OCI-LY1 (cell line): ENCODE data around the gene HOXD9.

Experiments
- H2AFZ ChIP-seq: fragments of 200-600 bp; sonication (generic), shearing (Covaris generic); 2 replicates; pipeline ENCODE4 v1.6.0; 2014; ENCODE audit warnings: antibody characterized with exemption, mild to moderate bottlenecking, low read length
- H3F3A ChIP-seq: fragments of 200-600 bp; sonication (generic), shearing (Covaris generic); 2 replicates; pipeline ENCODE4 v1.6.0; 2014; ENCODE audit warnings: mild to moderate bottlenecking, antibody characterized with exemption, low read length, moderate library complexity; ENCODE audit not compliant: insufficient read depth
- H3K27ac ChIP-seq: fragments of 200-600 bp; sonication (generic); 2 replicates; pipeline ENCODE4 v1.5.1; 2014; ENCODE audit warnings: low read length, mixed run types, mild to moderate bottlenecking, low read depth; ENCODE audit not compliant: poor library complexity, severe bottlenecking
- H3K27me3 ChIP-seq: fragments of 200-600 bp; sonication (generic); 2 replicates; pipeline ENCODE4 v1.6.0; 2014; ENCODE audit warnings: antibody characterized with exemption, mild to moderate bottlenecking, low read length, moderate library complexity; ENCODE audit not compliant: insufficient read depth
- H3K36me3 ChIP-seq: fragments of 200-600 bp; sonication (generic); 2 replicates; pipeline ENCODE4 v1.6.1; 2014; ENCODE audit warnings: mild to moderate bottlenecking, antibody characterized with exemption, low read length, moderate library complexity, mixed read lengths; ENCODE audit not compliant: insufficient read depth
- H3K4me1 ChIP-seq: fragments of 200-600 bp; sonication (generic); 2 replicates; pipeline ENCODE4 v1.5.1; 2014; ENCODE audit warnings: mild to moderate bottlenecking, low read length, moderate library complexity; ENCODE audit not compliant: insufficient read depth, severe bottlenecking
- H3K4me2 ChIP-seq: fragments of 200-600 bp; sonication (generic), shearing (Covaris generic); 2 replicates; pipeline ENCODE4 v1.6.1; 2014; ENCODE audit warnings: low read length
- H3K4me3 ChIP-seq: fragments of 200-600 bp; sonication (generic); 2 replicates; pipeline ENCODE4 v1.5.1; 2014; ENCODE audit warnings: low read length, low read depth, mild to moderate bottlenecking, mixed read lengths; ENCODE audit not compliant: poor library complexity, severe bottlenecking
- H3K79me2 ChIP-seq: fragments of 200-600 bp; shearing (Covaris generic); 2 replicates; pipeline ENCODE4 v1.6.1; 2016; ENCODE audit warnings: mixed run types, low read length, mixed read lengths; ENCODE audit not compliant: insufficient read depth
- H3K9ac ChIP-seq: fragments of 200-600 bp; sonication (generic), shearing (Covaris generic); 2 replicates; pipeline ENCODE4 v1.6.1; 2014; ENCODE audit warnings: mild to moderate bottlenecking, low read length, mixed read lengths
- H3K9me2 ChIP-seq: fragments of 200-600 bp; sonication (generic), shearing (Covaris generic); 2 replicates; pipeline ENCODE4 v1.6.1; 2014; ENCODE audit warnings: low read depth, mild to moderate bottlenecking, low read length, mixed read lengths
- H3K9me3 ChIP-seq: fragments of 200-600 bp; shearing (Covaris generic); 2 replicates; pipeline ENCODE4 v1.6.1; 2014; ENCODE audit warnings: low read length, mixed read lengths
- H4K20me1 ChIP-seq: fragments of 200-600 bp; sonication (generic), shearing (Covaris generic); 2 replicates; pipeline ENCODE4 v1.6.0; 2016; ENCODE audit warnings: mild to moderate bottlenecking, low read length; ENCODE audit not compliant: insufficient read depth
- CTCF ChIP-seq: fragments of 200-600 bp; sonication (generic), shearing (Covaris generic); IDR thresholded peaks from 2 replicates; pipeline ENCODE4 v1.5.1; 2017; ENCODE audit warnings: mild to moderate bottlenecking, antibody characterized with exemption, low read length, moderate library complexity, mixed read lengths
- EZH2 ChIP-seq: fragments of 200-600 bp; sonication (generic), shearing (Covaris generic); IDR thresholded peaks from 2 replicates; pipeline ENCODE4 v1.8.0; 2017; ENCODE audit warnings: borderline replicate concordance, mixed run types, mild to moderate bottlenecking, antibody characterized with exemption, low read length, moderate library complexity, mixed read lengths

HOXD9 gene

GRCh38 chr2:176172007-176172894 lies 49.7 kb downstream of the HOXD9 start:
- no peaks in the 10 kb centered on the region for H3K9me2 ChIP-seq
- H3K36me3 ChIP-seq = no peaks in the 10 kb centered on the region
- no peak overlapping the region for H3K27ac ChIP-seq
- peaks cover 8% of the 10 kb centered on the region; the same call in 1 of the 2 replicates for H3K27me3 ChIP-seq
- no peak overlapping the region for H3K9ac ChIP-seq
- peaks cover 4% of the 10 kb centered on the region for H3K4me1 ChIP-seq
- no peaks in the 10 kb centered on the region for H3K9me3 ChIP-seq
- H2AFZ ChIP-seq = no peak overlapping the region
- no peaks in the 10 kb centered on the region for H4K20me1 ChIP-seq
- H3K4me2 ChIP-seq = no peak overlapping the region
- no peak overlapping the region for H3K4me3 ChIP-seq
- H3F3A ChIP-seq = no peaks in the 10 kb centered on the region
- H3K79me2 ChIP-seq = no peaks in the 10 kb centered on the region
- TF ChIP-seq CTCF = no peak
- no peak for TF ChIP-seq EZH2

- no peaks in the 10 kb centered on the region for H3K79me2 ChIP-seq
- no peaks in the 10 kb centered on the region for H3K9me2 ChIP-seq
- H3K9me3 ChIP-seq = no peaks in the 10 kb centered on the region
- H3K4me2 ChIP-seq = no peak overlapping the region
- H3K27ac ChIP-seq = no peak overlapping the region
- TF ChIP-seq CTCF = no peak
- TF ChIP-seq EZH2 = no peak
- no peaks in the 10 kb centered on the region for H4K20me1 ChIP-seq
- H3F3A ChIP-seq = no peaks in the 10 kb centered on the region
- no peak overlapping the region for H2AFZ ChIP-seq
- no peak overlapping the region for H3K4me3 ChIP-seq
- no peaks in the 10 kb centered on the region for H3K36me3 ChIP-seq
- H3K4me1 ChIP-seq = peaks cover 4% of the 10 kb centered on the region
- H3K27me3 ChIP-seq = peaks cover 8% of the 10 kb centered on the region; the same call in 1 of the 2 replicates
- no peak overlapping the region for H3K9ac ChIP-seq
Observed at GRCh38 chr2:176172895-176173566, 50.5 kb downstream of the HOXD9 start.

DNA sequence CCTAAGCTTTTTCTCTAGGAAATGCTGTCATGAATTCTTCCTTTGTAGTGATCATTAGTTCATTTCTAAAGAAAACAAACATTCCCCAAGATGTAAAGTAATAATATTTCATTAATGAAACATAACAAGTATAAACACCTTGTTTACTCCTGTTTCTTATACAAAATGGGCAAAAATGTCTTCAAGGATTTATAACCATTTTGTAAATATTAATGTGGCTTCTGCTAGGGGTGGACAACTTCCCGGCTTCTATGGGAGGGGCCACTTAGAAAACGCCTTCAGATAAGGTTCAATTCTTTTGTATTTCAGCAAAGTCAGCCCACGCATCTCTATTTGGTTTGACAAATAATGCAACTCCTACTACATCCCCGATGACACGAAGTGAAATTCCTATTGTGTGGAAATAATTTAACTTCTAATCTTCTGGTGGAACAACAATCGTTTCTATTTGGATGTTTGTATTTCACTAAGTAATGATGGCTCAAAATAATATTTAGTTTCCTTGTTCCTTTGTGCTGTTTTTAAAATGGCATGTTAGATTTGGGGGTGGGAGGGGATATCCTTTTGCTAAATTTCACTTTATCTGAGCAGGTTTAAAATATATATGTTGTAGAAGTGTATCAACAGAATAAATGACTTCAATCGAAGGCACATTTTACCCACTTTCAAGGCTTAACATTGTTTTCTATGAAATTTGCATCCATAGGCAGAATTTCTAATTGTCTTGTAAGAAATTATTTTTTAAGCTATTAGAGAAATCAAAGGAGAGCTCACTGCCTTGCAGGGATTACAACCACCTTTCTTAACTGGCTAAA lies 51.3 kb downstream of the HOXD9 start:
- Histone ChIP-seq H3K9me2 (no peaks in the 10 kb centered on the region), H2AFZ (no peak overlapping the region), H3K9ac (no peak overlapping the region), H3K79me2 (no peaks in the 10 kb centered on the region), H3K4me3 (no peak overlapping the region), H3K4me2 (no peak overlapping the region), H3K36me3 (no peaks in the 10 kb centered on the region), H3K27ac (no peak overlapping the region), H3F3A (no peaks in the 10 kb centered on the region), H4K20me1 (no peaks in the 10 kb centered on the region), H3K4me1 (peaks cover 4% of the 10 kb centered on the region), H3K9me3 (no peaks in the 10 kb centered on the region), H3K27me3 (peaks cover 8% of the 10 kb centered on the region; the same call in 1 of the 2 replicates)
- no peak for TF ChIP-seq EZH2
- no peak for TF ChIP-seq CTCF
